HL-60 (cell line): ENCODE data around the gene RPS19.

ENCODE experiments used
- DNase-seq, 2 experiments: peaks; one replicate each; pipeline ENCODE4 v3.0.0-alpha.2; 2010 to 2020; ENCODE audit warnings: low read depth in 1 of 2, low spot score in 1 of 2
- H3K27ac ChIP-seq: fragments of 250-450 bp; sonication (Bioruptor Pico); replicated peaks from 2 replicates; pipeline ENCODE4 v1.5.1; 2020; ENCODE audit warnings: mild to moderate bottlenecking, moderate library complexity
- H3K27me3 ChIP-seq: fragments of 250-450 bp; sonication (Bioruptor Pico); 2 replicates; pipeline ENCODE4 v1.5.1; 2021; ENCODE audit warnings: mild to moderate bottlenecking, moderate library complexity; ENCODE audit not compliant: insufficient read depth, poor library complexity, severe bottlenecking
- H3K4me3 ChIP-seq: replicated peaks from 2 replicates; pipeline ENCODE4 v1.5.1; 2011; ENCODE audit warnings: mild to moderate bottlenecking, control low read depth, low read length; ENCODE audit not compliant: insufficient read depth
- GABPA ChIP-seq: IDR thresholded peaks from 2 replicates; pipeline ENCODE4 v1.6.1; 2012; ENCODE audit warnings: low read depth
- POLR2AphosphoS5 ChIP-seq: IDR thresholded peaks from 2 replicates; pipeline ENCODE4 v1.6.1; 2012; ENCODE audit warnings: low read depth
- REST ChIP-seq: IDR thresholded peaks from 2 replicates; pipeline ENCODE4 v1.6.1; 2012; ENCODE audit warnings: low read depth; ENCODE audit not compliant: insufficient replicate concordance
- SPI1 ChIP-seq: IDR thresholded peaks from 2 replicates; pipeline ENCODE4 v1.6.1; 2012; ENCODE audit warnings: low read depth, mild to moderate bottlenecking, borderline replicate concordance
- TF ChIP-seq, protein P1 (sequence below): IDR thresholded peaks from one replicate; pipeline ENCODE4 v1.5.1; 2011; ENCODE audit warnings: low read length, control low read depth, inconsistent platforms; ENCODE audit not compliant: insufficient read depth

The RPS19 gene

GRCh38 chr19:41845051-41845590 is 14.9 kb upstream of the RPS19 start:
- no peaks in the 10 kb centered on the region for H3K27me3 ChIP-seq
- H3K4me3 ChIP-seq: no peak overlapping the region
- DNase-seq: no peak
- TF ChIP-seq SPI1: no peak
- TF ChIP-seq, protein P1, sequence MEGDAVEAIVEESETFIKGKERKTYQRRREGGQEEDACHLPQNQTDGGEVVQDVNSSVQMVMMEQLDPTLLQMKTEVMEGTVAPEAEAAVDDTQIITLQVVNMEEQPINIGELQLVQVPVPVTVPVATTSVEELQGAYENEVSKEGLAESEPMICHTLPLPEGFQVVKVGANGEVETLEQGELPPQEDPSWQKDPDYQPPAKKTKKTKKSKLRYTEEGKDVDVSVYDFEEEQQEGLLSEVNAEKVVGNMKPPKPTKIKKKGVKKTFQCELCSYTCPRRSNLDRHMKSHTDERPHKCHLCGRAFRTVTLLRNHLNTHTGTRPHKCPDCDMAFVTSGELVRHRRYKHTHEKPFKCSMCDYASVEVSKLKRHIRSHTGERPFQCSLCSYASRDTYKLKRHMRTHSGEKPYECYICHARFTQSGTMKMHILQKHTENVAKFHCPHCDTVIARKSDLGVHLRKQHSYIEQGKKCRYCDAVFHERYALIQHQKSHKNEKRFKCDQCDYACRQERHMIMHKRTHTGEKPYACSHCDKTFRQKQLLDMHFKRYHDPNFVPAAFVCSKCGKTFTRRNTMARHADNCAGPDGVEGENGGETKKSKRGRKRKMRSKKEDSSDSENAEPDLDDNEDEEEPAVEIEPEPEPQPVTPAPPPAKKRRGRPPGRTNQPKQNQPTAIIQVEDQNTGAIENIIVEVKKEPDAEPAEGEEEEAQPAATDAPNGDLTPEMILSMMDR: no peak
- no peak for TF ChIP-seq REST
- no peak for TF ChIP-seq POLR2AphosphoS5
- TF ChIP-seq GABPA: no peak
- no peak overlapping the region for H3K27ac ChIP-seq

GRCh38 chr19:41847351-41848105 is 12.5 kb upstream of the RPS19 start:
- no peak for TF ChIP-seq POLR2AphosphoS5
- TF ChIP-seq GABPA: no peak
- TF ChIP-seq, protein P1: no peak
- TF ChIP-seq SPI1: no peak
- TF ChIP-seq REST: no peak
- no peak overlapping the region for H3K4me3 ChIP-seq
- no peak for DNase-seq
- H3K27ac ChIP-seq: no peak overlapping the region
- H3K27me3 ChIP-seq: no peaks in the 10 kb centered on the region

GRCh38 chr19:41848666-41849065 is 11.4 kb upstream of the RPS19 start:
- Histone ChIP-seq H3K27ac (no peak overlapping the region), H3K4me3 (no peak overlapping the region), H3K27me3 (no peaks in the 10 kb centered on the region)
- DNase-seq: no peak
- TF ChIP-seq GABPA (no peak), POLR2AphosphoS5 (no peak), REST (no peak), SPI1 (no peak)
- TF ChIP-seq, protein P1: no peak
